ENCODE measurements around the gene VPS26A.
A peak's percentile ranks its signal among the peaks of the same experiment; 100 is the strongest.

VPS26A gene

DNA sequence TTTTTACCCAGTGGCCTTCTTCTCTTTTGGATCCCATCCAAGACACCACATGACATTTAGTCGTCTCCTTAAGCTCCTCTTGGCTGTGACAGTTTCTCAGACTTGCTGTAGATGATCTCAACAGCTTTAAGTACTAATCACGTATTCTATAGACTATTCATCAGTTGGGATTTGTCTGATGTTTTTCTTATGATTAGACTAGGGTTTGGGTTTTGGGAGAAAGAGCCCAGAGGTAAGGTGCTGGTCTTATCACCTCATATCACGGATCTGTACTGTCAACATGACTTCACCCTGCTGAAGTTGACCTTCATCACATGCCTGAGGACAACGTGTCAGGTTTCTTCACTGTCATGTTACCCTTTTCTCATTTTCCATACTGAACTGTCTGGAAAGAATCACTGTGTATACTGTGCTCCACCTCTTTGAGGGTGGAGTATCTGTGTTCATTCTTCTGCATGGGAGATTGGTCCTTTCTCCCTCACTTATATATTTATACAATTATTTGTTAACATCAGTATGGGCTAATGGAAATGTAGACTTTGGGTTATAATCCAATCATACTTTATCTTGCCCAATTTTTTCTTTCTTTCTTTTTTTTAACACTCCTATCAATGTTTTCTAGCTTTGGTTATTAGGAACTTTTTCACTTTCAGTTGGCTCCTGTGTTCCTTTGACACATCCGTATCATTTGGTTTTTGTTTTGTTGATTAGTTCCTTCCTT, 89.8 kb downstream of the VPS26A start (continued):
- TF ChIP-seq ZNF10 (tag by site-specific recombination; IDR thresholded peaks at IDR 0.05) = peak; percentile 94
- no peak for TF ChIP-seq ZNF302 (tag by site-specific recombination; IDR thresholded peaks at IDR 0.05; ENCODE audit: low read depth)
- TF ChIP-seq, protein P1, sequence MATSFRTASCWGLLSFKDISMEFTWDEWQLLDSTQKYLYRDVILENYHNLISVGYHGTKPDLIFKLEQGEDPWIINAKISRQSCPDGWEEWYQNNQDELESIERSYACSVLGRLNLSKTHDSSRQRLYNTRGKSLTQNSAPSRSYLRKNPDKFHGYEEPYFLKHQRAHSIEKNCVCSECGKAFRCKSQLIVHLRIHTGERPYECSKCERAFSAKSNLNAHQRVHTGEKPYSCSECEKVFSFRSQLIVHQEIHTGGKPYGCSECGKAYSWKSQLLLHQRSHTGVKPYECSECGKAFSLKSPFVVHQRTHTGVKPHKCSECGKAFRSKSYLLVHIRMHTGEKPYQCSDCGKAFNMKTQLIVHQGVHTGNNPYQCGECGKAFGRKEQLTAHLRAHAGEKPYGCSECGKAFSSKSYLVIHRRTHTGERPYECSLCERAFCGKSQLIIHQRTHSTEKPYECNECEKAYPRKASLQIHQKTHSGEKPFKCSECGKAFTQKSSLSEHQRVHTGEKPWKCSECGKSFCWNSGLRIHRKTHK (tag by site-specific recombination; IDR thresholded peaks at IDR 0.05) = no peak
- 0 out of 2 replicates have a peak, but pooled peaks have one; percentile 24 for TF ChIP-seq PRDM1 (tag by site-specific recombination; IDR thresholded peaks at IDR 0.05)
- TF ChIP-seq ZNF571 (tag by site-specific recombination; IDR thresholded peaks at IDR 0.05) = no peak
- peak; percentile 90 for TF ChIP-seq KLF8 (tag by site-specific recombination; IDR thresholded peaks at IDR 0.05)
- TF ChIP-seq, protein P2, sequence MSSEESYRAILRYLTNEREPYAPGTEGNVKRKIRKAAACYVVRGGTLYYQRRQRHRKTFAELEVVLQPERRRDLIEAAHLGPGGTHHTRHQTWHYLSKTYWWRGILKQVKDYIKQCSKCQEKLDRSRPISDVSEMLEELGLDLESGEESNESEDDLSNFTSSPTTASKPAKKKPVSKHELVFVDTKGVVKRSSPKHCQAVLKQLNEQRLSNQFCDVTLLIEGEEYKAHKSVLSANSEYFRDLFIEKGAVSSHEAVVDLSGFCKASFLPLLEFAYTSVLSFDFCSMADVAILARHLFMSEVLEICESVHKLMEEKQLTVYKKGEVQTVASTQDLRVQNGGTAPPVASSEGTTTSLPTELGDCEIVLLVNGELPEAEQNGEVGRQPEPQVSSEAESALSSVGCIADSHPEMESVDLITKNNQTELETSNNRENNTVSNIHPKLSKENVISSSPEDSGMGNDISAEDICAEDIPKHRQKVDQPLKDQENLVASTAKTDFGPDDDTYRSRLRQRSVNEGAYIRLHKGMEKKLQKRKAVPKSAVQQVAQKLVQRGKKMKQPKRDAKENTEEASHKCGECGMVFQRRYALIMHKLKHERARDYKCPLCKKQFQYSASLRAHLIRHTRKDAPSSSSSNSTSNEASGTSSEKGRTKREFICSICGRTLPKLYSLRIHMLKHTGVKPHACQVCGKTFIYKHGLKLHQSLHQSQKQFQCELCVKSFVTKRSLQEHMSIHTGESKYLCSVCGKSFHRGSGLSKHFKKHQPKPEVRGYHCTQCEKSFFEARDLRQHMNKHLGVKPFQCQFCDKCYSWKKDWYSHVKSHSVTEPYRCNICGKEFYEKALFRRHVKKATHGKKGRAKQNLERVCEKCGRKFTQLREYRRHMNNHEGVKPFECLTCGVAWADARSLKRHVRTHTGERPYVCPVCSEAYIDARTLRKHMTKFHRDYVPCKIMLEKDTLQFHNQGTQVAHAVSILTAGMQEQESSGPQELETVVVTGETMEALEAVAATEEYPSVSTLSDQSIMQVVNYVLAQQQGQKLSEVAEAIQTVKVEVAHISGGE (tag by site-specific recombination; conservative IDR thresholded peaks at IDR 0.05; ENCODE audit: low read depth) = no peak
- no peak for TF ChIP-seq ZBTB20 (tag by site-specific recombination; IDR thresholded peaks at IDR 0.05)
- no peak for TF ChIP-seq MZF1 (tag by site-specific recombination; IDR thresholded peaks at IDR 0.05; ENCODE audit: borderline replicate concordance)
- TF ChIP-seq OSR2 (tag by site-specific recombination; IDR thresholded peaks at IDR 0.05) = peak; percentile 62; the same call in 1 of the 2 replicates
- no peak for TF ChIP-seq HOXC10 (CRISPR knock-in tag; IDR thresholded peaks at IDR 0.05)
- no peak for TF ChIP-seq ZNF239 (tag by site-specific recombination; IDR thresholded peaks at IDR 0.05)
- TF ChIP-seq ZXDB (tag by site-specific recombination; IDR thresholded peaks at IDR 0.05) = peak; percentile 66
- no peak for TF ChIP-seq ZNF621 (tag by site-specific recombination; IDR thresholded peaks at IDR 0.05)
- TF ChIP-seq, protein P3, sequence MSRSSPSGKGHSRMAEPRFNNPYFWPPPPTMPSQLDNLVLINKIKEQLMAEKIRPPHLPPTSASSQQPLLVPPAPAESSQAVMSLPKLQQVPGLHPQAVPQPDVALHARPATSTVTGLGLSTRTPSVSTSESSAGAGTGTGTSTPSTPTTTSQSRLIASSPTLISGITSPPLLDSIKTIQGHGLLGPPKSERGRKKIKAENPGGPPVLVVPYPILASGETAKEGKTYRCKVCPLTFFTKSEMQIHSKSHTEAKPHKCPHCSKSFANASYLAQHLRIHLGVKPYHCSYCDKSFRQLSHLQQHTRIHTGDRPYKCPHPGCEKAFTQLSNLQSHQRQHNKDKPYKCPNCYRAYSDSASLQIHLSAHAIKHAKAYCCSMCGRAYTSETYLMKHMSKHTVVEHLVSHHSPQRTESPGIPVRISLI (tag by site-specific recombination; IDR thresholded peaks at IDR 0.05) = no peak
- TF ChIP-seq, protein P4, sequence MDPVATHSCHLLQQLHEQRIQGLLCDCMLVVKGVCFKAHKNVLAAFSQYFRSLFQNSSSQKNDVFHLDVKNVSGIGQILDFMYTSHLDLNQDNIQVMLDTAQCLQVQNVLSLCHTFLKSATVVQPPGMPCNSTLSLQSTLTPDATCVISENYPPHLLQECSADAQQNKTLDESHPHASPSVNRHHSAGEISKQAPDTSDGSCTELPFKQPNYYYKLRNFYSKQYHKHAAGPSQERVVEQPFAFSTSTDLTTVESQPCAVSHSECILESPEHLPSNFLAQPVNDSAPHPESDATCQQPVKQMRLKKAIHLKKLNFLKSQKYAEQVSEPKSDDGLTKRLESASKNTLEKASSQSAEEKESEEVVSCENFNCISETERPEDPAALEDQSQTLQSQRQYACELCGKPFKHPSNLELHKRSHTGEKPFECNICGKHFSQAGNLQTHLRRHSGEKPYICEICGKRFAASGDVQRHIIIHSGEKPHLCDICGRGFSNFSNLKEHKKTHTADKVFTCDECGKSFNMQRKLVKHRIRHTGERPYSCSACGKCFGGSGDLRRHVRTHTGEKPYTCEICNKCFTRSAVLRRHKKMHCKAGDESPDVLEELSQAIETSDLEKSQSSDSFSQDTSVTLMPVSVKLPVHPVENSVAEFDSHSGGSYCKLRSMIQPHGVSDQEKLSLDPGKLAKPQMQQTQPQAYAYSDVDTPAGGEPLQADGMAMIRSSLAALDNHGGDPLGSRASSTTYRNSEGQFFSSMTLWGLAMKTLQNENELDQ (tag by site-specific recombination; IDR thresholded peaks at IDR 0.05; ENCODE audit: low read depth) = no peak
- TF ChIP-seq ZNF830 (tag by site-specific recombination; IDR thresholded peaks at IDR 0.05; ENCODE audit: low read depth) = no peak
- TF ChIP-seq, protein P5, sequence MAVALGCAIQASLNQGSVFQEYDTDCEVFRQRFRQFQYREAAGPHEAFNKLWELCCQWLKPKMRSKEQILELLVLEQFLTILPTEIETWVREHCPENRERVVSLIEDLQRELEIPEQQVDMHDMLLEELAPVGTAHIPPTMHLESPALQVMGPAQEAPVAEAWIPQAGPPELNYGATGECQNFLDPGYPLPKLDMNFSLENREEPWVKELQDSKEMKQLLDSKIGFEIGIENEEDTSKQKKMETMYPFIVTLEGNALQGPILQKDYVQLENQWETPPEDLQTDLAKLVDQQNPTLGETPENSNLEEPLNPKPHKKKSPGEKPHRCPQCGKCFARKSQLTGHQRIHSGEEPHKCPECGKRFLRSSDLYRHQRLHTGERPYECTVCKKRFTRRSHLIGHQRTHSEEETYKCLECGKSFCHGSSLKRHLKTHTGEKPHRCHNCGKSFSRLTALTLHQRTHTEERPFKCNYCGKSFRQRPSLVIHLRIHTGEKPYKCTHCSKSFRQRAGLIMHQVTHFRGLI (tag by site-specific recombination; IDR thresholded peaks at IDR 0.05) = no peak
- no peak for TF ChIP-seq ZFHX2 (tag by site-specific recombination; conservative IDR thresholded peaks at IDR 0.05)
